CD14-positive monocyte (primary cell): ENCODE results near the gene LSM14B. TPM values are rescaled to one million over a fixed set of nuclear protein-coding genes. Genes with fewer than 3 reads are reported as not detected.

ENCODE experiments used
- DNase-seq, 3 donors: peaks; one replicate each; pipeline ENCODE4 v3.0.0-alpha.2; 2011 to 2022
- H2AFZ ChIP-seq: 2 replicates; pipeline ENCODE4 v1.6.0; 2012; ENCODE audit warnings: mild to moderate bottlenecking, low read depth, low read length, inconsistent platforms; ENCODE audit not compliant: insufficient read depth, poor library complexity, severe bottlenecking
- H3K27ac ChIP-seq, 2 donors: 1 replicate in 1 of 2; 2 replicates in 1 of 2; pipeline ENCODE4 v1.5.1; 2012 to 2013; ENCODE audit warnings: low read length in 2 of 2, control low read depth in 1 of 2, inconsistent platforms in 1 of 2, low read depth in 1 of 2, mild to moderate bottlenecking in 1 of 2
- H3K27me3 ChIP-seq, 2 donors: one replicate each; pipeline versions ENCODE4 v1.6.0 to v1.6.1; 2011 to 2013; ENCODE audit warnings: low read length in 2 of 2; ENCODE audit not compliant: control insufficient read depth in 2 of 2, insufficient read depth in 2 of 2
- H3K36me3 ChIP-seq, 2 donors: replicated peaks in 1 of 2; 1 replicate in 1 of 2; 2 replicates in 1 of 2; pipeline versions ENCODE4 v1.5.1 to v1.6.1; 2012 to 2013; ENCODE audit warnings: low read length in 2 of 2, control low read depth in 1 of 2, inconsistent platforms in 1 of 2, mild to moderate bottlenecking in 1 of 2; ENCODE audit not compliant: insufficient read depth in 2 of 2, control insufficient read depth in 1 of 2
- H3K4me1 ChIP-seq, 2 donors: 1 replicate in 1 of 2; 2 replicates in 1 of 2; pipeline versions ENCODE4 v1.5.1 to v1.6.1; 2012 to 2013; ENCODE audit warnings: low read length in 2 of 2, control low read depth in 1 of 2, inconsistent platforms in 1 of 2, mild to moderate bottlenecking in 1 of 2, moderate library complexity in 1 of 2; ENCODE audit not compliant: insufficient read depth in 2 of 2, control insufficient read depth in 1 of 2
- H3K4me2 ChIP-seq: replicated peaks from 2 replicates; pipeline ENCODE3; 2012; ENCODE audit warnings: low read length, moderate library complexity, mild to moderate bottlenecking; ENCODE audit not compliant: poor library complexity, severe bottlenecking; ENCODE audit errors: extremely low read depth
- H3K4me3 ChIP-seq, 3 experiments: fragments of 200-600 bp in 1 of 3; sonication (generic) in 1 of 3; replicated peaks in 1 of 3; 1 replicate in 2 of 3; 2 replicates in 1 of 3; pipeline ENCODE4 v1.5.1; 2011 to 2013; ENCODE audit warnings: low read length in 3 of 3, mild to moderate bottlenecking in 3 of 3, control low read depth in 2 of 3, low read depth in 2 of 3, inconsistent platforms in 1 of 3, moderate library complexity in 1 of 3
- H3K79me2 ChIP-seq: 2 replicates; pipeline ENCODE4 v1.6.0; 2012; ENCODE audit warnings: mild to moderate bottlenecking, control low read depth, inconsistent platforms, low read length, moderate library complexity; ENCODE audit not compliant: insufficient read depth
- H3K9ac ChIP-seq: 2 replicates; pipeline ENCODE4 v1.6.0; 2017; ENCODE audit warnings: low read length, mild to moderate bottlenecking; ENCODE audit not compliant: insufficient read depth, poor library complexity, severe bottlenecking
- H3K9me3 ChIP-seq, 2 donors: replicated peaks in 1 of 2; 1 replicate in 1 of 2; 2 replicates in 1 of 2; pipeline versions ENCODE4 v1.5.1 to v1.6.1; 2012 to 2013; ENCODE audit warnings: low read length in 2 of 2, control low read depth in 1 of 2; ENCODE audit not compliant: control insufficient read depth in 1 of 2, insufficient read depth in 1 of 2
- H4K20me1 ChIP-seq: 2 replicates; pipeline ENCODE4 v1.6.0; 2012; ENCODE audit warnings: mild to moderate bottlenecking, low read length, control low read depth, moderate library complexity; ENCODE audit not compliant: insufficient read depth
- H3K27ac Mint-ChIP-seq, 7 donors: one replicate each; pipeline ENCODE4 v1.8.0; 2020; ENCODE audit warnings: mild to moderate bottlenecking in 7 of 7, mixed read lengths in 7 of 7, moderate library complexity in 6 of 7, inconsistent platforms in 2 of 7
- H3K27me3 Mint-ChIP-seq, 3 donors: one replicate each; pipeline ENCODE4 v1.8.0; 2021 to 2022; ENCODE audit warnings: low read depth in 3 of 3, mild to moderate bottlenecking in 3 of 3, mixed read lengths in 3 of 3, moderate library complexity in 3 of 3, inconsistent platforms in 1 of 3
- H3K36me3 Mint-ChIP-seq, 2 donors: one replicate each; pipeline ENCODE4 v1.8.0; 2020; ENCODE audit warnings: mixed read lengths in 2 of 2, inconsistent platforms in 1 of 2, mild to moderate bottlenecking in 1 of 2
- H3K4me1 Mint-ChIP-seq: one replicate; pipeline ENCODE4 v1.8.0; 2020; ENCODE audit warnings: mild to moderate bottlenecking, mixed read lengths
- H3K4me3 Mint-ChIP-seq, 2 donors: one replicate each; pipeline ENCODE4 v1.8.0; 2020; ENCODE audit warnings: mild to moderate bottlenecking in 2 of 2, mixed read lengths in 2 of 2, moderate library complexity in 1 of 2
- H3K9me3 Mint-ChIP-seq, 7 donors: one replicate each; pipeline ENCODE4 v1.8.0; 2020 to 2022; ENCODE audit warnings: mixed read lengths in 7 of 7, mild to moderate bottlenecking in 6 of 7, moderate library complexity in 6 of 7, inconsistent platforms in 2 of 7
- CTCF ChIP-seq: fragments of 200-600 bp; IDR thresholded peaks from one replicate; pipeline ENCODE4 v1.8.0; 2022; ENCODE audit warnings: antibody characterized with exemption, mild to moderate bottlenecking
- WGBS: methylation state at CpG from one replicate; pipeline ENCODE4 v1.1.5; 2013; ENCODE audit warnings: missing lambda C conversion rate; ENCODE audit not compliant: insufficient coverage; 5-methylcytosine and 5-hydroxymethylcytosine counted together
- intact Hi-C, 2 donors: fragments of 100-400 bp; cut with micrococcal nuclease; formaldehyde crosslinking; loops; one replicate each; pipeline versions ENCODE4 v1.15.0 to v1.15.1; 2023
- polyA plus RNA-seq, 3 donors: library from polyadenylated mRNA; depleted of rRNA in 1 of 3; unstranded in 2 of 3; stranded (reverse) in 1 of 3; fragments of 300-500 nt in 2 of 3; fragments of >200 nt in 1 of 3; fragmentation: Illumina TruSeq in 2 of 3; gene quantifications; 1 replicate in 2 of 3; 2 replicates in 1 of 3; pipeline ENCODE4 v1.2.3, GENCODE V29; 2012 to 2021

Gene LSM14B
- polyA plus RNA-seq, 3 donors, result 1.0 to 33.5 (median 1.4) TPM

DNA sequence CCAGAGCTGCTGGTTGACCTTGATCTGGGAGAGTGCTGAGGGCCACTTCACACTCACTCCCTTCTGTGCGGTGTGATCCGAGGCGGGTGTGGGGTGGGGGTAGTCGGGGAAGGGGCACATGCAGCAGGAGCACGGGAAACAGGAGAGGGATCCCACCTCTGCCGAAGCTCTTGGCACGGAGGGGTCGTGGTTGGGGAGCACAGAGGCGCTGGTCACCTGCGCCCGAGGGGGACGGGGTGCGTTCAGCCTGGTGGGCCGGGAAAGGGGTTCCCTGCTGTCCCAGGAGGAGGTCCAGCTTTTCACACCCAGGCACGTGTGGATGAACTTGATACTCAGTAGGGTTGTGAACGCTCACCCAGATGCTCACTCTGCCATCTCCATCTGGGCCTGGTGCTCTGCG is 38.6 kb downstream of the LSM14B start:
- no peak for TF ChIP-seq CTCF
- Histone ChIP-seq H3K9me3 (no peaks in the 10 kb centered on the region), H3K9ac (no peak overlapping the region), H2AFZ (no peak overlapping the region), H3K36me3 (peaks cover 51 to 79% of the 10 kb centered on the region in 2 donors), H3K4me1 (no peaks in the 10 kb centered on the region), H3K27me3 (no peaks in the 10 kb centered on the region), H3K4me2 (no peak overlapping the region), H3K79me2 (peaks cover 19% of the 10 kb centered on the region), H4K20me1 (peaks cover 26% of the 10 kb centered on the region), H3K4me3 (no peak overlapping the region), H3K27ac (no peak overlapping the region)
- H3K36me3 Mint-ChIP-seq, result peaks cover 48 to 75% of the 10 kb centered on the region in 2 donors
- H3K9me3 Mint-ChIP-seq, result no peaks in the 10 kb centered on the region
- 98% methylated on average over 13 of the region's 17 CpGs for WGBS
- H3K4me1 Mint-ChIP-seq, result peaks cover 3% of the 10 kb centered on the region
- H3K27me3 Mint-ChIP-seq, result peaks cover 0 to 4% (median 2%) of the 10 kb centered on the region in 3 donors
- H3K4me3 Mint-ChIP-seq, result no peak overlapping the region
- DNase-seq, result no peak
- intact Hi-C loops, result no loop called here
- H3K27ac Mint-ChIP-seq, result no peak overlapping the region

- Histone ChIP-seq H3K9me3 (no peaks in the 10 kb centered on the region), H3K27me3 (no peaks in the 10 kb centered on the region), H3K4me3 (no peak overlapping the region), H3K27ac (no peak overlapping the region), H2AFZ (no peak overlapping the region), H3K4me2 (no peak overlapping the region), H3K4me1 (no peaks in the 10 kb centered on the region), H3K79me2 (peaks cover 19% of the 10 kb centered on the region), H4K20me1 (peaks cover 21% of the 10 kb centered on the region), H3K36me3 (peaks cover 51 to 82% of the 10 kb centered on the region in 2 donors), H3K9ac (no peak overlapping the region)
- 97% methylated on average over 12 of the region's 17 CpGs for WGBS
- TF ChIP-seq CTCF, result no peak
- DNase-seq, result no peak
- H3K27me3 Mint-ChIP-seq, result peaks cover 0 to 2% (median under 1%) of the 10 kb centered on the region in 3 donors
- peaks cover 3% of the 10 kb centered on the region for H3K4me1 Mint-ChIP-seq
- no peak overlapping the region for H3K4me3 Mint-ChIP-seq
- intact Hi-C loops, result no loop called here
- peaks cover 51 to 76% of the 10 kb centered on the region in 2 donors for H3K36me3 Mint-ChIP-seq
- H3K9me3 Mint-ChIP-seq, result no peaks in the 10 kb centered on the region
- H3K27ac Mint-ChIP-seq, result no peak overlapping the region
Measured at GRCh38 chr20:62161347-62161746, 39.1 kb downstream of the LSM14B start.
